DMS114 treated with DMSO at 0.1 percent for 48 hours (cell line): ENCODE data around the gene CCDC172.
A peak's percentile ranks its signal among the peaks of the same experiment; 100 is the strongest.

ENCODE experiments used
- DNase-seq: peaks from one replicate; lab custom pipeline; 2025; ENCODE audit not compliant: unreplicated experiment; lab: John Stamatoyannopoulos, UW

The CCDC172 gene, protein sequence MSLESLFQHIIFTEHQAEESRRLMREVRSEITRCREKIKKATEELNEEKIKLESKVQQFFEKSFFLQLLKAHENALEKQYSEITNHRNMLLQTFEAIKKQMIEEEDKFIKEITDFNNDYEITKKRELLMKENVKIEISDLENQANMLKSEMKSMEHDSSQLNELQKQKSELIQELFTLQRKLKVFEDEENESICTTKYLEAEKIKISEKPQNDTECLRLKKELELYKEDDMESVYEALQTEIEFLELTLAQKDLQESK

GRCh38 chr10:116324227-116324950, at the start of gene CCDC172:
Gene CCDC172, plus strand, starts transcription at chr10:116324448. Its CDS starts 564 bp downstream, at chr10:116325012.
- DNase-seq: no peak

GRCh38 chr10:116276981-116277380, 47.3 kb upstream of the CCDC172 start:
- DNase-seq: no peak

- no peak for DNase-seq
Observed at GRCh38 chr10:116278846-116279245, 45.4 kb upstream of the CCDC172 start.

DNA sequence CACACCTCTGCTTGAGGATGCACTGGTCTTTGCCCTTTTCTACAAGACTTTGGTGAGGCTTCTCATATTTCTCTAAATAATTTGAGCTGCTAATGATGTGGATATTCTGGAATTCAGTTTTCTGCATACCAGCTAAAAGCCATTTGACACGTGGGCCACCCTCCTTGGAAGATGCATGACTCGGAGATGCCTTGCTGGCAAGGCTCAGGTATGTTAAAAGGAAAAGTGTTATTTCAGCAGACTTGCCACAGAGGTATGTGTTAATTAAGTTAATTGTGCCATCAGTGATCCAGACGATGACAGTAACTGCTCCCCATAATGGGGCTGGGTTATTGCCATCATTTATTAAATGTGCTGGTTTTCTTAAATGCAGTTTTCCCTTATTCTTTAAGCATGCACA, 42.5 kb upstream of the CCDC172 start:
- DNase-seq: no peak

- no peak for DNase-seq
Observed at GRCh38 chr10:116286626-116287200, 37.5 kb upstream of the CCDC172 start.

GRCh38 chr10:116287906-116288501, 36.2 kb upstream of the CCDC172 start:
- peak; percentile 61 for DNase-seq

- no peak for DNase-seq
Observed at GRCh38 chr10:116289652-116290051, 34.6 kb upstream of the CCDC172 start.

GRCh38 chr10:116292493-116292892, 31.8 kb upstream of the CCDC172 start:
- no peak for DNase-seq

DNA sequence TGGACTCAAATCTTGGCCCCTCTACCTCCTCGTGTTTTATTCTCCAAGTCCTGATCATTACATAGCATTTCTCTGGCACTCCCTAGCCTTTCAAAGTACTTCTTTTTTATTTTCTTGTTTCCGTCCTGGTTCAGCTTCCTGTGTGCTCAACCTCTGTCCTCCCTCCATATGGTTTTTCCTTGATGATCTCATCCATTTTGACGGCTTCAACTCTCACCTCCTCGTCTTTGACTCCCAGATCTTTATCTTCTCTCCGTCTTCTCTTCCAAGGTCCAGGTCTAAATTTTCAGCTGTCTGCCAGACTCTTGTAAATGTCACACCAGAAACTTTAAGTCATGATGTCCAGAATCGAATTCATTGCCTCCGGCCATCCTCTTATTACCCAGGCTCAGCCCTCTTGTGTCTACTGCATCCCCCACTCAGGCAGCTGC, 27.9 kb upstream of the CCDC172 start:
- no peak for DNase-seq

DNA sequence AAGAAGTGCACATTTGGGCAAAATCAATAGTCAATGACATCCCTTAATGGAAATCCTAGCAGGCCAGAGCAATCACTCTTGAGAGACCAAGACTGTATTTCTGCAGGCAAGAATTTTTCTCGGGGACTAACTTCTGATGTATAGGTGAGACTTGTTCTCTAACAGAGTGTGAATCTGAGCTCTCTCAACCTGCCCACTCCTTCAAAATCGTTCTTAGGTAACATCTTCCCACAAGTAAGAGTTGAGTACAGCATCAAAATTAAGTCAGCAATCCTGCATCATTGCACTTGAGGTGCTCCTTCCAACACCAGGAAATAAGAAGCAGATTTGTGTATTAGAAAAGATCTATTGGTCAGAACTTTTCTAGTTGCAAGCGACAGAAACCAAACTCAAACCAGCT, 25.7 kb upstream of the CCDC172 start:
- no peak for DNase-seq

DNA sequence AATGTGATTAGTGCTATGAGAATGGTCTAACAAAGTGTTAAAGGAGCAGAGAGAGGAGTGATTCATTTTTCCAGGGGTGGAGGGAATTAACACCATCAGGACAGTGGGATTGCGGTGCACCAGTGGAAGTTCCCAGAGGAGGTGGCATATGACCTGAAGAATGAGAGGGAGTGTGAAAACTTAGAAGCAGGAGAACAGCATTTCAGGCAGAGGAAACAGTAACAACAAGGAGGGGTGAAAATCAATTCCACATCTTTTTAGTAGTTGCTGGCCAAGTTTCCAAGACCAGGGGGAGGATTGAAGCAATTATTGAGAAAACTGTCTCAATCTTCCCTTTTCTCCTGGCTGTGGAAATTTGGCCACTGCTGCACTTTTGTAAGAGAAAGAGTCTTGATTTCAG, 23.7 kb upstream of the CCDC172 start:
- no peak for DNase-seq

- no peak for DNase-seq
Observed at GRCh38 chr10:116304923-116305322, 19.3 kb upstream of the CCDC172 start.

GRCh38 chr10:116306847-116307246, 17.4 kb upstream of the CCDC172 start:
- DNase-seq: no peak

- no peak for DNase-seq
Observed at GRCh38 chr10:116307455-116307854, 16.8 kb upstream of the CCDC172 start.

GRCh38 chr10:116311016-116311415, 13.2 kb upstream of the CCDC172 start:
- no peak for DNase-seq

- DNase-seq: no peak
Observed at GRCh38 chr10:116311706-116312490, 12.3 kb upstream of the CCDC172 start.

- DNase-seq: no peak
Observed at GRCh38 chr10:116312548-116312947, 11.7 kb upstream of the CCDC172 start.

- DNase-seq: no peak
Observed at GRCh38 chr10:116316503-116316902, 7.7 kb upstream of the CCDC172 start.

- no peak for DNase-seq
Observed at GRCh38 chr10:116324951-116325635, 845 bp downstream of the CCDC172 start.

GRCh38 chr10:116325987-116326386, 1.7 kb downstream of the CCDC172 start:
- DNase-seq: no peak
